DOHH2 (cell line): ENCODE measurements around the gene CRYBG3.

Source experiments
- CTCF ChIP-seq: fragments of 200-600 bp; sonication (generic); IDR thresholded peaks from one replicate; pipeline ENCODE4 v1.5.1; 2014; ENCODE audit warnings: antibody characterized with exemption, mild to moderate bottlenecking, low read depth, low read length; ENCODE audit not compliant: poor library complexity, severe bottlenecking
- EZH2phosphoT487 ChIP-seq: fragments of 200-600 bp; sonication (generic); IDR thresholded peaks from 2 replicates; pipeline ENCODE4 v1.6.1; 2017; ENCODE audit warnings: borderline replicate concordance, mild to moderate bottlenecking, antibody characterized with exemption, low read length, moderate library complexity, mixed read lengths

DNA sequence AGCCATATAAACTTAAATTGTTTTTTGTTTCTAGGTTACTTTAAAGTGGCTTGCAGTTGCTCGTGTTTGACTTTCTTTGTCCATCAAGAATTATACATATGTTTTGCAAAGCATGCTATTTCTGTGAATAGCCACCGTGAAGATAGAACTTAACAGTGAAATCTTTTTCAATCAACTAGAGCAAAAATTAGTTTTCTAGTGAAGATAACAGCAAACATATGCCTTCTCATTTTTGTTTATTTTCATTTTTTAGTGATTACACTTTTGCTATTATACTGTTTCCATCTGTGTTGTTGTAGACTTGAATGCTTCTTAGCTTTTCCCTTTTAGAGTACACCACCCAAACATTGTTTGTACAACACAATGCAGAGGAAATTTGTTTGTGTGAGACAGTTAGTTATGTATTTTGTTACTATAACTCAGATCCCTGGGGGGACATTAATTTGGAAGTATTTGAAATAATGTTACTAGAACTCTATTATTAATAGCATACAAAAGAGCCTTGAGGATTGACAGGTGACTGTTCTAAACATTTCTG lies 62.8 kb downstream of the CRYBG3 start:
- TF ChIP-seq CTCF (no peak), EZH2phosphoT487 (no peak)
